IPS-18a (cell line): Measurements from ENCODE around the gene UBE3A.
"Not testable (repeated sequence)": the region's sequence is repeated elsewhere in the genome, so short reads cannot be mapped to it uniquely, and the experiment has no call there.

Experiments
- H3K27ac ChIP-seq: one replicate; pipeline ENCODE4 v1.5.1; 2013; ENCODE audit warnings: low read length
- H3K27me3 ChIP-seq: one replicate; pipeline ENCODE4 v1.6.1; 2013; ENCODE audit warnings: mild to moderate bottlenecking, low read length; ENCODE audit not compliant: control insufficient read depth, insufficient read depth
- H3K36me3 ChIP-seq: one replicate; pipeline ENCODE4 v1.6.1; 2013; ENCODE audit warnings: low read depth, low read length; ENCODE audit not compliant: control insufficient read depth
- H3K4me1 ChIP-seq: one replicate; pipeline ENCODE4 v1.6.1; 2013; ENCODE audit warnings: low read depth, low read length; ENCODE audit not compliant: control insufficient read depth
- H3K4me3 ChIP-seq: one replicate; pipeline ENCODE4 v1.5.1; 2013; ENCODE audit warnings: low read length
- H3K9ac ChIP-seq: one replicate; pipeline ENCODE4 v1.6.1; 2013; ENCODE audit warnings: mild to moderate bottlenecking, low read length, moderate library complexity
- H3K9me3 ChIP-seq: one replicate; pipeline ENCODE4 v1.6.1; 2013; ENCODE audit warnings: low read depth, low read length; ENCODE audit not compliant: control insufficient read depth

The UBE3A gene

DNA sequence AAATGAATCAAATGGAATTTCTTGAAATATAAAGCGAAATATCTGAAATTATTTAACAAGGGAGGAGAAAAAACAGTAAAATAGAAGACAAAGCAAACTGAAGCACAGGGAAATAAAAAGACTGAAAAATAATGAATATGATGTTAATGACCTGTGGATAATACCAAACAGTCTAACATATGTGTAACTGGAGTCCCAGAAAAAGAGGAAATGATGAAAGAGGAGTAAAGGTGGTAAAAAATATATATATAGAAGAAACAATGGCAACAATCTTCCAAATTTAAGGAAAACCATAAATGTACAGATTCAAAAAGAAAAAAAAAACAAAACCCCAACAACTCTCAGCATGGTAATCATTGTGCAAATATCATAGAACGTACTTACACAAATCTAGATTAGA lies 21.2 kb downstream of the UBE3A start:
- Histone ChIP-seq H3K9me3 (no peaks in the 10 kb centered on the region), H3K9ac (no peak overlapping the region), H3K27ac (no peak overlapping the region), H3K4me1 (peaks cover 6% of the 10 kb centered on the region), H3K36me3 (no peaks in the 10 kb centered on the region), H3K4me3 (no peak overlapping the region), H3K27me3 (no peaks in the 10 kb centered on the region)

DNA sequence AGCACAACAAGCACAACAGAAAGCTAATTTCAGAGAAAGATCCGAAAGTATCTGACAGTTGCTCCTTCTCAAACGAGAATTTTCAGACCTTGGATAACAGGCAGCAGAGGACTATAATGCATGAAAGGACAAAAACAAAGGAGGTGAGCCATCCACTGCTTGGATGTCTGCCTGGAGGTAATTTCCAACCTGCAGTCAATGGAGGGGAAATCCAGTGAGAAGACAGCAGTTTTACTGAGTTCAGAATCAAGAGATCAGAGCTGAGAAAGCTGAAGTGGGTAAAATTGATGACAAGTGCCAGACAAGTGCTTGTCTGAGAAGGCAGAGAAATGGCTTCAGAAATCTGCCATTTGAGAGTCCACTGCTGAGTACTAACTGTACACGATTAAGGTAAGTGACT lies 22.1 kb downstream of the UBE3A start:
- H3K27ac ChIP-seq: no peak overlapping the region
- no peak overlapping the region for H3K9ac ChIP-seq

DNA sequence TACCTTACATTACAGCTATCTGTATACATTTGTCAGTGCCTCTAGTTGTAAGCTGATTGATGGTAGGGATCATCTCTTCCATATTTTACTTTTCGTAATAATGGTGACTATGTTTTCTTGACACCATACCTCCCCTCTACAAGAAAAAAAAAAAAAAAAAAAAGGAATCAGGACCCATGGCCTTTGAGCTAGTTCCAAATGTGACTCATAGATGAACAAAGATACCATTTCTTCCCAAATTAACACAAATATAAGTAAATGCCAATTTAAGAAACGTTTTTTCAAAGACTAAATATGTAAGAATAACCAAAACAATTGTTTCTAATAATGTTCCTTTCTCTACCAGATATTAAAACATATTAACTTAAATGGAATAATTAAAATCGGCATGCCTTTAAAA lies 23.1 kb downstream of the UBE3A start:
- Histone ChIP-seq H3K4me3 (no peak overlapping the region), H3K27me3 (no peaks in the 10 kb centered on the region), H3K9me3 (no peaks in the 10 kb centered on the region), H3K27ac (no peak overlapping the region), H3K36me3 (no peaks in the 10 kb centered on the region), H3K4me1 (peaks cover 6% of the 10 kb centered on the region), H3K9ac (no peak overlapping the region)

More for the DNA sequence above, 22.1 kb downstream of the UBE3A start:
- no peaks in the 10 kb centered on the region for H3K27me3 ChIP-seq
- no peak overlapping the region for H3K4me3 ChIP-seq
- H3K9me3 ChIP-seq: no peaks in the 10 kb centered on the region
- H3K4me1 ChIP-seq: peaks cover 6% of the 10 kb centered on the region
- no peaks in the 10 kb centered on the region for H3K36me3 ChIP-seq

DNA sequence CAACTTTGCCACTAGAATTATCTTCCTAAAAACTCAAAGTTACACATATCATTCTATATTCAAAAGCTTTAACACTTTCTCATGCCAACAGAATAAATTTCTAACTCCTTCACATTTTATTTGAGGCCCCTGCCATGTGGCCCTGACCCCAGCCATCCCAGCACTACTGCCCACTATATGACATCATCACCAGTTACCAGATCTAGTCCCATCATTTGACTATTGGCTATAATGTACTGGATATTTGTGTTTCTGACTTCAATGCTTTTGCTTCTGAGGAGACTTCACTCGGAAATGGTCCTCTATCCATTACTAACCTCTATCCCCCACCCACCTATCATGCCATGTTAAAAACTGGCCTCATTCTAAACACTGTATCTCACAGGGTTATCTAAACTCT lies 23.6 kb downstream of the UBE3A start:
- no peaks in the 10 kb centered on the region for H3K9me3 ChIP-seq
- no peak overlapping the region for H3K9ac ChIP-seq
- H3K4me1 ChIP-seq: peaks cover 9% of the 10 kb centered on the region
- no peaks in the 10 kb centered on the region for H3K36me3 ChIP-seq
- no peaks in the 10 kb centered on the region for H3K27me3 ChIP-seq
- no peak overlapping the region for H3K27ac ChIP-seq
- H3K4me3 ChIP-seq: no peak overlapping the region

DNA sequence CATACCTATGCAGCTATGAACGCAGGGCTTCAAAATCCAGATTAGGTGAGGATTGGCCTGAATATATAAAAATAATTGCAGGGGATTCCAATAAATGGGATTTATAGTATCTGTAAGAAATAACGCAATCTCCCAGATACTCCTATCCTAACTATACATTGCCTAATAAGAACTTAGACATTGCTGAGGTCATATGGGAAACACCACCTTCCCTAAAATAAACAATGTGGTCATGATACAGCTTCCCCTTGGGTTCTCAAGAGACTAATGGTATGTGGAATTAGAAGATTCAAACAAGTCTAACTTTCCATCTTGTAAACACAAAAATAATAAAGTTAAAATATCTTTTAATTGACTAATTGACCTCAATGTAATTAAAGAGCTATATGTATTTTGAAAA lies 28.2 kb downstream of the UBE3A start:
- no peak overlapping the region for H3K9ac ChIP-seq
- H3K4me3 ChIP-seq: no peak overlapping the region
- no peak overlapping the region for H3K27ac ChIP-seq
- H3K36me3 ChIP-seq: no peaks in the 10 kb centered on the region
- no peaks in the 10 kb centered on the region for H3K9me3 ChIP-seq
- H3K27me3 ChIP-seq: no peaks in the 10 kb centered on the region
- H3K4me1 ChIP-seq: peaks cover 21% of the 10 kb centered on the region

DNA sequence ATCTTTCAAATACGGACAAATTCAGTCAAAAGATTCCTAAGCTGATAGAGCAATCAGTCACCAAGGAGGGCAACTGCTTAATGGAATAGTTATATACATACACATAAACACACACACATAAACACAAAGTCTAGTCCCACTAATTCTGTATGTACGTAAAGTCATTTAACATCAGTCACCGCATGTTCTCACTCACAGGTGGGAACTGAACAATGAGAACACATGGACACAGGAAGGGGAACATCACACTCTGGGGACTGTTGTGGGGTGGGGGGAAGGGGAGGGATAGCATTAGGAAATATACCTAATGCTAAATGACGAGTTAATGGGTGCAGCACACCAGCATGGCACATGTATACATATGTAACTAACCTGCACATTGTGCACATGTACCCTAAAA lies 29.1 kb downstream of the UBE3A start:
- not testable (repeated sequence) for H3K27me3 ChIP-seq, H3K27ac ChIP-seq, H3K9ac ChIP-seq, H3K9me3 ChIP-seq, H3K4me3 ChIP-seq, H3K36me3 ChIP-seq
- H3K4me1 ChIP-seq: peaks cover 21% of the 10 kb centered on the region

DNA sequence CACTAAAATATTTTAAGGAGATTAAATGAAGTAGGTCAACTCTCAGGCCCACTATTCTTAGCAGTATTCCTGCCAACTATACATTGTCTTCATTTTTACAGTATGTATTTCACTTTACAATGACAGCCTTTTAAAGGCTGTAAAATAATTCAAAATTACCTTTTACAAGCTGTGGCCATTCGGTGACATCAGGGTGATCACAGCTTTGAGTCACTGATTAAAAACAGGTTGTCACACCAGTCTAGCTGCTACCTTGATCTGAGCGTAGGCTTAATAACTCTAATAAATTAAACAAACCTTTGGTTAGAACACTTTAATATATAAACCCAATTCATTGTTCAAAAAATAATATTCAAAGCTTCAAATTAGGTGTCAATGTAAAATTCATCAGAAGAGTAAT lies 29.9 kb downstream of the UBE3A start:
- H3K4me3 ChIP-seq: no peak overlapping the region
- H3K9ac ChIP-seq: no peak overlapping the region

DNA sequence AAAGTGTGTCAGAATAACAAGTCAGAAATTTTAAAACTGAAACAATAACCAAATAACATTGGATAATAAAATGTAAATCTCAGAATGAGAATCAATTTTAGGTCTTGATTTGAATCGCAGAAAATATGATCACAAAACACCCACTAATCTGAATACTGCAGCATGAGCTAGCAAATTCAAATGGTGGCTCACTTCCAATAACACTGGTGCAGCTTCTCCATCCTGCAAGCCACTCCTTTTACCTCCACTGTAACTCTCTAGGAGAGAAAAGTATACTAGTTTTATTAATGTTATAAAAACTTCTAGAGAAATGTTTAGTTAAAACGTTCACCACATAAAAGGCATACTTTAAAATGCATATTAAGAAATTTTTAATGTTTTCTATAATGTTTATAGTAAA lies 30.4 kb downstream of the UBE3A start:
- no peaks in the 10 kb centered on the region for H3K9me3 ChIP-seq
- peaks cover 21% of the 10 kb centered on the region for H3K4me1 ChIP-seq
- no peak overlapping the region for H3K4me3 ChIP-seq
- no peak overlapping the region for H3K27ac ChIP-seq
- no peaks in the 10 kb centered on the region for H3K27me3 ChIP-seq
- H3K36me3 ChIP-seq: peaks cover 6% of the 10 kb centered on the region
- H3K9ac ChIP-seq: no peak overlapping the region

More for the DNA sequence above, 29.9 kb downstream of the UBE3A start:
- Histone ChIP-seq H3K27ac (no peak overlapping the region), H3K36me3 (peaks cover 6% of the 10 kb centered on the region), H3K9me3 (no peaks in the 10 kb centered on the region), H3K27me3 (no peaks in the 10 kb centered on the region), H3K4me1 (peaks cover 21% of the 10 kb centered on the region)

DNA sequence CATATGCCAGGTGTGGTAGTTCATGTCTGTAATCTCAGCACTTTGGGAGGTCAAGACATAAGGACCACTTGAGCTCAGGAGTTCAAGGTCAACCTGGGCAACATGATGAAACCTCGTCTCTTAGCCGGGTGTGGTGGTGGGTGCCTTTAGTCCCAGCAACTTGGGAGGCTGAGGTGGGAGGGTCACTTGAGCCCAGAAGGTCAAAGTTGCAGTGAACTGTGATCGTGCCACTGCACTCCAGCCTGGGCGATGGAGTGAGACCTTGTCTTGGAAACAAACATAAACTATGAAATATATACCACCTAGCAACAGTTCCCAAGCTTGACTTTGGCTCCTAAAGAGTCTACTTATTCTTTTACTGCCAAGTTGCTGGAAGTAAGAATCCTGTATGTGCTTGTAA lies 30.9 kb downstream of the UBE3A start:
- no peak overlapping the region for H3K27ac ChIP-seq

DNA sequence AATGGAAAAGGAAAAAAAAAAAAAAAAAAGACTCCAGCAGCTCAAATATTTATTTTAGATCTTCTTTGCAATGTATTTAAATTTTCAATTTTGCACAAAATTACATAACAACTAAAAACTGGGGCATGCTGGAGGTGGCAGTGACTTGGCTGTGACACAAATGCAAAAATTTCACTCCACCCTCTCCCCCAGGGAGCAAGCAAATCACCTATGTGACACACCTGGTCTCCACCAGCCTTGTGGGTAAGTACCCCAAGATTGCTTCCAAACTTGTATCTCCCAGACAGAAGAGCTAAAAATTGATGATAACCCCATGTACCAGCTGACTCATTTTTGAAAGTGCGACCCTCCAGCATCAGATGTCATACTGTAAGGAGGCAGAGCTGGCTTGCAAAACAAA lies 32.0 kb downstream of the UBE3A start:
- Histone ChIP-seq H3K9me3 (no peaks in the 10 kb centered on the region), H3K4me3 (no peak overlapping the region), H3K9ac (no peak overlapping the region), H3K27me3 (no peaks in the 10 kb centered on the region), H3K27ac (no peak overlapping the region), H3K4me1 (peaks cover 21% of the 10 kb centered on the region), H3K36me3 (peaks cover 18% of the 10 kb centered on the region)

More for the DNA sequence above, 30.9 kb downstream of the UBE3A start:
- Histone ChIP-seq H3K9me3 (no peaks in the 10 kb centered on the region), H3K4me1 (peaks cover 21% of the 10 kb centered on the region), H3K4me3 (no peak overlapping the region), H3K9ac (no peak overlapping the region), H3K36me3 (peaks cover 7% of the 10 kb centered on the region), H3K27me3 (no peaks in the 10 kb centered on the region)

DNA sequence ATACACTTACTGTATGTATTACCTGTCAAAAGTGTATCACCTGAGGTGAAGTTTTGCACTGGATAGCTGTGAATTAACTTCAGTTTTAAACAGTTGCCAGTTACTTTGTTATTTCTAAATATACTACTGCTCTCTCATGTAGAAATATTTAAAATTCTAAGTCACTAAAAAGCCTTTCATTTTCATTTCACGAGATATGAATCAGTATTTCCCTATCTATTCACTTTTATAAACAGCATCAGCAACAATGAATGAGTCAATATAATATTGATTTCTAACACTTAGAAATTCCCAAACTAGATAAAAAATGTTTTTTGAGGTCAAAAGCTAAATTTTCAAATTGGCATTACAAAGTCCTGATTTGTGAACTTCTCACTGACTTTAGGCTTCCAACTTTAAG lies 32.6 kb downstream of the UBE3A start:
- Histone ChIP-seq H3K9me3 (no peaks in the 10 kb centered on the region), H3K9ac (no peak overlapping the region), H3K27me3 (no peaks in the 10 kb centered on the region), H3K36me3 (peaks cover 18% of the 10 kb centered on the region), H3K4me1 (peaks cover 21% of the 10 kb centered on the region), H3K4me3 (no peak overlapping the region), H3K27ac (no peak overlapping the region)

DNA sequence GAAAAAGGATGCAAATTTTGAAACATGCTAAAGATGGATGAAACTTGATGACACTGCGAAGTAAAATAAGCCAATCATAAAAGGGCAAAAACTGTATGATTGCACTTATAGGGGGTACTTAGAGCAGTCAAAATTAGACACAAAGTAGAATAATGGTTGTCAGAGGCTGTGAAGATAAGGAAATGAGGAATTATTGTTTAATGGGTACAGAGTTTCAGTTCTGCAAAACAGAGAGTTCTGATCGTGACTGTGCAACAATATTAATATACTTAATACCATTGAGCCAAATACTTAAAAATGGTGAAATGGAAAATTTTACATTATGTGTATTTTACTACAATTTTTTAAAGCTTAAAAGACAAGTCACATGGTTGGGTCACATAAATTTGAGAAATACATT lies 35.1 kb downstream of the UBE3A start:
- H3K36me3 ChIP-seq: peaks cover 18% of the 10 kb centered on the region
- peaks cover 16% of the 10 kb centered on the region for H3K4me1 ChIP-seq
- no peaks in the 10 kb centered on the region for H3K27me3 ChIP-seq
- H3K4me3 ChIP-seq: no peak overlapping the region
- H3K9me3 ChIP-seq: no peaks in the 10 kb centered on the region
- no peak overlapping the region for H3K27ac ChIP-seq
- no peak overlapping the region for H3K9ac ChIP-seq
